HG02678 (cell line): ENCODE data around the gene MGLL.

ENCODE experiments used
- ATAC-seq: cut with Tn5 transposase; IDR thresholded peaks from one replicate; pipeline ENCODE4 v1.9.1; 2021; ENCODE audit warnings: mild to moderate bottlenecking, moderate library complexity; ENCODE audit not compliant: unreplicated experiment

Gene MGLL

GRCh38 chr3:127645371-127646015 lies 176.8 kb downstream of the MGLL start:
- ATAC-seq, result no peak

- no peak for ATAC-seq
These were observed 177.5 kb downstream of the MGLL start for GRCh38 chr3:127644641-127645370.

GRCh38 chr3:127640042-127640355 lies 182.3 kb downstream of the MGLL start:
- ATAC-seq, result no peak

- ATAC-seq, result no peak
These were observed 182.9 kb downstream of the MGLL start for GRCh38 chr3:127639173-127640041.
